HT1080 (cell line): ENCODE measurements around the gene NRXN3. TPM values are rescaled to one million over a fixed set of nuclear protein-coding genes. Genes with fewer than 3 reads are reported as not detected.

Experiments
- DNase-seq: peaks from one replicate; pipeline ENCODE4 v3.0.0-alpha.2; 2015; ENCODE audit warnings: low read depth
- polyA plus RNA-seq, 2 experiments: library from polyadenylated mRNA; depleted of rRNA; stranded (reverse); fragments of >200 nt; gene quantifications; 2 replicates each; pipeline ENCODE4 v1.2.3, GENCODE V29; 2015
- total RNA-seq: library from RNA; depleted of rRNA; stranded (reverse); fragments of >200 nt; shearing (Covaris generic); gene quantifications from 2 replicates; pipeline ENCODE4 v1.2.3, GENCODE V29; 2014; rRNA removed

Gene NRXN3
- 0.67 and 1.2 TPM in 2 replicates for total RNA-seq
- 2.1 and 2.8 TPM in 2 replicates for polyA plus RNA-seq (2015; cell fraction: cytosol; rRNA removed)
- polyA plus RNA-seq (2015; cell fraction: nucleus; rRNA removed): 3.8 TPM in 2 replicates

DNA sequence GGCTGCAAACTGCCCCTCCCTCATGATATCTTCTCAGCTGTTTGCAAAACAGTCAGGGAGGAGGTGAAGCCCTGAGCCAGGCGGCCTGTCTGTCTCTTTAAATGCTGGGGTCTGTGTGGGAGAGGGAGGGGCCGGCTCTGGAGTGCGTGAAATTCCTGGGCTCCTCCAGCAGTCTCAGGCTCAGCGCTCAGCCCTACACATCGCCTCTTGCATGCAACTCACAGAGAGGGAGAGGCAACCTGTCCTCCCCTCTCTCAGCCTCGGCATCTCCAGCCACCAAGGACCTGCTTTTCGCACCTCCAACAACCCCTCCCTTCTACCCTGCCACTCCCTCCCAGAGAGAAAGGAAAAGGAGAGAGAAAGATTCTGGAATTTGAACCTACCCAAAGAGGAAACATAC, at the start of gene NRXN3:
TSS of gene NRXN3 (plus strand) at position 171 of the 400 bp plus-strand sequence. CDS start 72,721 bp downstream, outside the sequence.
- no peak for DNase-seq

DNA sequence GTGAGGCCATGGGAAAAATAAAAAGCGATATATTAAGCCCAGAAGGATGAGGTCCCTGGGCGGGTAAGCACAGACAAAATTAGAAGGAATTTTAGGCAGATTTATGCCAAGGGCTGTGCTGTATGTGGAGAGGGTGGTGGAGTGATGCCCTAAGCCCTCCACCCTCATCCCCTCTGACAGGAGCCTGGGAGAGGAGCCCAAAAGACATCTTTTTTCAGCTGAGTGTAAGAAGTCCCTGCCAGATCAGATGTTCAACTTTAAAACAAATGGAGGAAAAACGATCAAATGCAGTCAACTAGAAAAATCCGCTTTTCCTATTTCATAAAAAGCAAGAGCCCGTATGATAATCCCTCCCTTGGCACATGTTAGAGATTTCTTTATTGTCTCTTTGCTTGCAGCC, 47.7 kb upstream of the NRXN3 start:
- no peak for DNase-seq

DNA sequence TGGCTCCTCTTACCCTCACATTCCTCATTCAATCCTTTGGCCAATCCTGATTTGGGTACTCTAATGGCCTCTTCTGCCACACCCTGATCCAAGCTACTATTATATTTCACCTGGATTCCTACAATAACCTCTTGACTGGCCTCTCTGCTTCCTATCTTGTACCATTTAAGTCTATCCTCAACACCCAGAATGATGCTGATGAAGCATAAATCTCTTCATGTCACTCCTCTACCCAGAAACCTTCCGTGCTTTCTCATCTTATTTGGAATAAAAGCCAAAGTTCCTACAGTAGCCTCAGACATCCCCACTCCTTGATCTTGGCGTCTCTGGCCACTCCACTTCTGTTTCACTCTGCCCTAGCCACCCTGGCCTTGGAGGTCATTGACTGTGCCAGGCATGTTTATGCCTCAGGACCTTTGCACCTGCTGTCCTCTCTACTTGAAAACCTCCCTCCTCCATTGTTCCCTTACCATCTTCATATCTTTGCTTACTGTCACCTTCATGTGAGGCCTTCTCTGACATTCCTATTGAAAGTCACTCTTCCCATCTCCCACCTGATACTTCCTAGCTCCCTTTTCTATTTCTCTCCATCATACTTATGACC, 46.4 kb upstream of the NRXN3 start:
- DNase-seq: no peak

DNA sequence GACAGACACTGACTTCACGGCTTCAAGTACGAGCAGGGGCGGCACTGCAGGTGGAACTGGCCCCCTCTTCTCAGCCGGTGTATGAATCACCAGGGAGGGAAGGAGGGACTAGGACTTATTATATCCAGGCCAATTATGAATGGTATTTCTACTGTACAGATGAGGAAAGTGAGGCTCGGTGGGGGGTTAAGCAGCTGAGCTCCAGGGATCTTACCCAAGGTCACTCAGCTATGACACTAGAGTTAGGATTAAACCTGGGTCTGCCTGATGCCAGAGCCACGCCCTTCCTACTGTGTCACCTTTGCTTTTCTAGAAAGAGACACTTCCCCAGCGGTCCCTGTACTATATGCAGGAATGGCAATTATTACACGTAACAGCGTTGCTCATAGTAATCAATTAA, 42.2 kb upstream of the NRXN3 start:
- DNase-seq: no peak

DNA sequence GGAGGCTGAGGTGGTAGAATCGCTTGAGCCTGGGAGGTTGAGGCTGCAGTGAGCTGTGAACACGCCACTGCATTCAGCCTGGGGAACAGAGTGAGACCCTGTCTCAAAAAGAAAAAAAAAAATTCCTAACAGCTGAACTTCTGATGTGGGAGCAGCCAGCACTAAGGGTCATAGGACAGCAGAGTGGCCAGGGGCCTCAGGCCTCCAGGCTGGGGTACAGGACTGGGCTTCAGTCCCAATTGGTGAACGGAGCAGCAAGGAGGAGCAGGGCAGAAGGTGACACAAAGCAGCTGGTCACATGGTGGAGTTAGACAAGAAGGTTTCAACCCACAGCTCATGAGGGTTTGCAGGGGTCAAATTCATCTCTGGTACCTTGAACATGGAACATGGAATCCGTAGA, 40.8 kb upstream of the NRXN3 start:
- DNase-seq: no peak

DNA sequence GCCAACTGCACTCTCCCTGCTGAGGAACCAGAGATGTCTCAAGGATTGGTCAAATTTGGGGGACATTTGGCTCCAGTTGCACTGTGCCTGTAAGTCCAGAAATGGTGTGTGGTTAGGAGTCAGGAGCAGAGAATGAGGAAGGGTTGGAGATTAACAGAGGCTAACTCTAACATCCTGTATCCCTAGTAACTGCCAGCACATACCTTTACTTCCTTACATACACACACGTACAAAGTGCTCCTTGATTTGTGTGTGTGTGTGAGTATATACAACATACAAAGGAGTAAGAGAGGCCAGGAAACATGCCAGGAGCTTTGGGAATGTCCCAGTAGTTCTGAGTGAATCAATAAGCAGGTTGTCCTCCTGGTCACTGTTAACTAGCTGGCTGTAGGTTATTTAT, 39.8 kb upstream of the NRXN3 start:
- no peak for DNase-seq

DNA sequence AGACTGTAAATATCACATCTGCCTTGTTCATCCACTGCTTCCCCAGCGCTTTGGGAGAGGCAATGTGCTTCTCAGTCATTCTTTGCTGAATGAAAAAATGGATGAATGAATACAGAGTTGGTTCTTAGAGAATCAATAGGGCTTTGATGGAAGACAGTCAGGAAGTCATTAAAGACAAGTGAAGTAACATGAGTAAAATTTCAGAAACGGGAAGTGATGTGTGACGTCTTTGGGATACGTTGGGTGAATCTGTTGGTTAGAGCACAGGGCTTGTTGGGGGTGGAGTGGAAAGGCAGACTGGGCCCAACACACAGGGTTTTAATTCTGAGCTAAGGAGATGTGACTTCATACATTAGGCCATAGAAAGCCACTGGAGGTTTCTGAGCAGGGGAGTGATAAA, 39.0 kb upstream of the NRXN3 start:
- no peak for DNase-seq

DNA sequence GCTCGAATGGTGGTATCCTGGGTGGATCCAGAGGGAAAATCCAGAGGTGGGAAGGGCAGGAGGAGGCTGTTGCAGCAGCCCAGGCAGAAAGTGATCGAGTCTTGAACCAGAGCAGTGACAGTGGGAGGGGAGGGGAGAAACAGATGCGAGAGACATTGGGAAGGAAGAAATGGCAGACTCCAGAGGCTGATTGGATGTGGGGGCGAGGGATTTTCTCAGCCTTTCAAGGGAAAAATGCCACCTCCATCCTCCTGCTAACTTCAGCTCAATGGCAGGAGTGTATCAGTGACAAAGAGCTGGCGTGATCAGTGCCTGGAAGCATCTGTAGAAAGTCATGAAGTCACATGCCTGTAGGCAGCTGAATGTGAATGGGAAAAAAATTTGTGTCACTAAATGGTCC, 38.6 kb upstream of the NRXN3 start:
- DNase-seq: no peak

DNA sequence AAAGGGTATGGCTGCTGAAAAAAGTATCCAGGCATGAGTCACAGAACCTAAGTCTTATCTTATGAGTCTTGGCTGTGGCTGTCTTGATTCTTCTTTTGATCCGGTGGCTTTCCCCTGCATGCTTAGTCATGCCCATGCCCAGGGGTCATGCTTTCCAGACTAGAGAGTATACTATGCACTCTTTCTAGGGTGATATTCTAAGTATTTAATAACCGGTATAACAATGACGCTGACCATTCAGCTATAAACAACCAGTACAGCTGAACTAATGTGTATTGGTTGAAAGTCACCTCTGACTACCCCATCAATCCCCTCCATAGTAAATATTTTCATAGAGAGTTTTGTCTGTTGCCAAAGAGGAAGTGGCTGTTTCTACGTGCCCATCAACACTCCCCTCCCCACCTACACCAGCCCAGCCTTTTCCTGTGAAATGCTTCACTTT, 34.7 kb upstream of the NRXN3 start:
- peak; percentile 71 for DNase-seq

DNA sequence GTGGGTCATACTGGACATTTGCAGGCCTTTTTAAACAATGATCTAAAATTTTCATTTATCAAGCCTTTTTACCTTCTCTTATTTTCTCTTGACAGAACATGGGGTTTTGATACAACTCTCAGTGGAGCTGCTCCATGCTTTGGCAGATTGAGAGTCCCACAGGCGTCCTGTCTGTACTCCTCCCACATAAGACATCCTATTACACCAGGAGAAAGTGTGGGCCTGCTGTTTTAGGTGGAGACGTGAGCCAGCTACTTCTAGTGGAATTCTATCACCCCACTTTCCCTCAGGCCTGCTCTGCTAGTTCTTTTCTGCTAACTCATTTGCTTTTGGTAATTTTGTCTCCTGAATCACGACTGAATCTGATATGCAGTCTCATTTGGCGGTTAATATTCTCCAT, 33.5 kb upstream of the NRXN3 start:
- no peak for DNase-seq

DNA sequence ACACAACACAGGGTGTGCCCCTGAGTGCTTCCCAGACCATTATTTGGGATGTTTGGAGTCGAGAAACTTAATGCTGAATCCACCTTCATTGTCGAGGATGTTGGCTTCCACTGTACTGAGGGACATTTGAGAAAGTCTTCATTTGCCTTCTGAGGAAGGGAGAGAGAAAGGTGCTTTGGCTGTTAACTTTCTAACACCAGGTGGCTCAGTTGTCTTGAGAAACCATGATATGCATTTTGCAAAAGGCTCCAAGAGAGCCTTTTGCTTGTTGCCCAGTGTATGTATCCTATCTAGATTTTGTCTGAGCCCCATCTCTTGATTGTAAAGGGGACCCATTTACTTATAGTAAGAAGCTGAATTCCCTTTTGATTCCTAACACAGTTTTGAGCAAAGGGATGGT, 28.6 kb upstream of the NRXN3 start:
- DNase-seq: no peak

DNA sequence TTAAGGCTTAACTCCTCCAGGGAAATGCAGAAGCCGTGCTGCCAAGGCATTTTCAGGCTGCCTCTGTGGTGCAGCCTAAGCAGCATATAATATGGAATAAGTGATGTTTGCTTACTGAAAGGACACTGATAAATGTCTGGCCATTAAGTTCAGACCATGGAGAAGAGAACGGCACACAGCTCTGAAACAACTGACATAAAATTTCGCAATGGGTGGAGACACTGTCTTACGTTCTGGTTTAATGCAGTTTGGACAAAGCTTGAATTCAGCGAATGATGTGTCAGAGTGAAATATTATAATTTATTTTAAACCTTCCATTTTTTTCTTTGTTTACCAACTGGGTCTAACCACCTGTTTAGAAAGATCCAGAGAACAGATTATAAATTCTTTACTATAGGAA, 27.2 kb upstream of the NRXN3 start:
- no peak for DNase-seq

DNA sequence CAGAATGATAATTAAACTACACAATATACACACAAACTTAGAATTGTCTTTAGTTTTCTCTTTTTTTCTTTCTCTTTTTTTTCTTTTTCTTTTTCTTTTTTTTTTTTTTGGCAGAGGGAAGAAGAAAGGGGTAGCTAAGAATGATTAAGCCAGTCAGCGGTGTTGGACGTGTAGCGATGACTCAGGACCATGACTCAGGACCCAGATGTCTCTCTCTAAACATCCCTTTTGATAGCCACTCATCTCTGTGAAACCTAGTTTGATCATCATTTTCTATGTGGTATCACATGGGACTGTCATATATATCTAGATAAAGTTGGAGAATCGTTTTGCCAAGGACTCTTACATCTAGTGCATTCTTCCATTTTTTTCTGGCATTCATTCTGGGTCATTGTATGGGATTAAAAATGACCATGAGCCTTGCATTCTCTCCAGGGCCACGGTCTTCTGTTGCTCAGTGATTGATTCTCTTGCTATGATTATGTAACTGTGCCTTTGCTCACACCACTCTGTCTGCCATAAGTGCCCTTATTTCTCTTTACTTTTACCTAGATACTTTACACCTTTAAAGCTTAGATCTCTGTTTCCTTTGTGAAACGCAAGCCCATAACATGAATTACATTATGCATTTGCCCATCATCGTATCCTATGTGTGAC, 26.6 kb upstream of the NRXN3 start:
- DNase-seq: peak; percentile 81

DNA sequence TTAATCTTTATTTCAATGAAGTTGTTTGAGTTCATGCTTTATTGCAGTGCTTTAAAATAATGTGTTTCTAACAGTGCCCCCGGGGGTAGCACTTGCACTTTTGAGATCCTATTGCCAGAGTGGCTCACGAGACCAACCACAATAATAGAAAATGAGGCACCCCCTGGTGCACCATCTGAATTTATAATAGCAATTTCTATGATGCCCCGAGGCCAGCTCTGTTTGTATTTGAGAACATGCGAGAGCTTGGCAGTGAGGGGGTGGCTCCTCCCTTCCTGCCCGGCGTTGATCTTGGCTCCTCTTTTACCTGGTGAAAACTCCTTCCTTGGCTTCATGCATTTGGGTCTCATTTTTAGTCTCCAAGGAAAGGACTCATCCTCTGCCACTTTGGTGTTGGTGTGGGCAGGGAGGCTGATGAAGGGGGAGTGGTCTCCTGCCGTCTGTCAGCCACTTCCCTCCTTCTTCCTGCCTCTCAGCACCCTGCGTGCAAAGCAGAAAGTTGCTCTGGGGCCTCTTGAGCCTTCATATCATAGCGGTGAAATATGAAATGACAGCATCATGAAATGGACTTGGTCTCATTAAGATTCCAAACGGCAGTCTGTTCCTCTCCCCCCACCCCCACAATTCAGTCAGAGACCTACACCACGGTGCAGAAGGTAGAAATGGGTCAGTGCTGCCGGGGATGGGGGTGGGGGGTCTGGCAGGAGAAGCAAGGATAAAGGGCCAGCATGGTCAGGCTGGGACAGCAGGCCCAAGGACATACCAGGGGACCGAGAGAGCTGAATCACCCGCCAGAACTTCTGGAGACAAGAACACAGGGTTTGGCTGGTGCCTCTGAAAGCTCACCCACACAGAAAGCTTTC, 17.7 kb upstream of the NRXN3 start:
- no peak for DNase-seq

DNA sequence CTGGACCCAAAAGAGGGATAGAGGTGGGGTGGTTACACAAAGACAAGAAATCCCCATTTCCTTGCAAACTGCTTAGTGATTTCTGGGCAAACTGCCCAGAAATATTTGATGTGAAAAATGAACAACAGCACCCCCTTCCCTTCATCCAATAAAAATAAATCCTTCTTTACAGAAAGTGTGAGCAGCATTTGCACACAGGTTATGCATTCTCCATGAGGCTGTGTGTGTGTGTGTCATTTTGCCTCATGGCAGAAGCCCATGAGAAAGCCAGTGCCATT, 17.2 kb upstream of the NRXN3 start:
- DNase-seq: peak; percentile 15

DNA sequence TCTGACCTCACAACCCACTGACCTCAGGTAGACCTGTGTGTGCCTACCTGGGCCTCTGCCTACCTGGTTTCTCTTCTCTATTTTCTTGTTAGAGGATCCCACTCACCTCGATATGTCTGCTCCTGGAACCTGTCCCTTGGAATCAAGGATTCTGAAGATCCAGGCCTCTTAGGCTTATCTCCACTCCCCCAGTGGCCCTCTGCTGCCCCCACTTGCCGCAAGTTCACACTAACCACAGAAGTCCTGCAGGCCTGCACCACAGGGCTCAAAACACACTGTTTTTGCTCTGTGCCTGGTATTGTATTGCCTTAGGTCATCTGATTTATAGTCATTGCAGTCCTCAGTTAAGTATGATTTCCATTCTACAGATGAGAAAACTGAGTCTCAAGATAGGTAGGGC, 15.3 kb upstream of the NRXN3 start:
- DNase-seq: no peak

DNA sequence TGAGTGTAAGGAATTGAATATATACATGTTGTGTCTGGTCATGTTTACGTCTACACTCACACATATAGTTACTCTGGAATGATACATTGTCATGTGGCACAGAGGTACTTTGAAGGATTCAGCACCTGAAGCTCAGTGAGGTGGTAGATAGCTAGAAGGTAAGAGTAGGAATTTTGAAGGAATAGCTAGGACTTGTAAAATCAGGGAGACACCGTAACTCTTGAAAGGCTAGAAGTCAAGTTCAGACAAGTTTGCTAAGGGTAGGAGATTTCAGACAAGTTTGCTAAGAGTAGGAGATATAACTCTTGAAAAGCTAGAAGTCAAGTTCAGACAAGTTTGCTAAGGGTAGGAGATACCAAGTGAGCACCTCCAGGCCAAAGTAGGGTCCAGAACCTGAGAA, 14.0 kb upstream of the NRXN3 start:
- DNase-seq: no peak

DNA sequence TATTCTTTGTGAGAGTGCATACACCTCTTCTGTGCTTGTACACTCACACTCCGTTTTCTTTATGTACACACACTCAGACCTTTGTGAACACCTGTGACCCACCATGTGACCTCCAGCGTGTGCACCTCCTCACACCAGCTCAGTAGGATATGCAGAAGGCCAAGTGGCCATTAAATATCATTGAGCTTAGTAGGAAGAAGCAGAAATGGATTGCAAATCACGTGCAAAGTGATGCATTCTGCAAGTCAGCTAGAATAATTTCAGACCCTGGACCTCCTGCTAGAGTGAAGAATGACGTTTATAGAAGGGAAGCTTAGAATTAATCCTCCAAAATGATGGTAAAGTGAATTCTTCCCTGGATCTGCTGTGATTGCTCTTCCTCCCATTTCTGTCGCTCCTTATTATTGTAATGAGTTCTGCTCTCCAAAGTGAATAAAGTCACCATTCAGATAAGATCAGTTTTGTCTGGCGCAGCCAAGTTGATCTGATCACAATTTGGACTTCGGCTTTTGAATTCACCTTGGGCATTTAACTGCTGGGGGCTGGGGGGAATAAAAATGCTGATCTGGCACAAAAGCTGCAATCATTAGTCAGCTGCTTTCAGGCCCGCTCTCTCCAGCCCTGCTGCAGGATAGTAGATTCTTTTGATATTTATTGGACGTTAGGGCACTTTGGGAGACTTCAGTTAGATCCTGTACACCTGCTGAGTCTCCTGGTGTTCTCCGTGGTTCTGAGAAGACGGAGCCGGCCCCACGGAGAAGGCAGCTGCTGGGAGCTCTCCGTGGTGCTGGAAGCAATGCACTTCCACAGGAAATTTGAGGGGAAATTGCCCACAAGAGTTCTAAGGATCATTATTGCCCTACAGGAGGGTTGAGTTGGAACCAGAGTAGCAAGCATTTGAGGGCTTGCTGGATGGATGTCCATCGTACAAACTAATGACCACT, 12.4 kb upstream of the NRXN3 start:
- DNase-seq: no peak

DNA sequence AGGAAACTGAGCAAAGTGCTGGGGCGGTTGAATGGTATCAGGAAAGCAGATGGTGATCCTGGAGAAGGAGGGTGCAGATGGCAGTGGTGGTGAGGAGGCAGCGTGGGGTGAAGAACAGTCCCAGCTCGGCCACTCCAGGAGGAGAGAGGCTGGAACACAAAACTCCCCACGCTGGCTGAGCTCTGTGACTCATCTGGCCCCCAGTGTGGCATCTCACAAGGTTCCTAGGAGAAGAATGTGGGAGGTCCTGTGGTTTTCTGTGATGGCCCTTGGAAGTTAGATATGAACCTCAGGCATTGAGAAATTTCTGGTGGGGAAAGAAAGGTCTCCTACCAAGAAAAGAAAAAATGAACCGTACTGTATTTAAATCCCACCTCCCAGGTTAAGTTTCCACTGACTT, 8.0 kb upstream of the NRXN3 start:
- peak; percentile 24 for DNase-seq

DNA sequence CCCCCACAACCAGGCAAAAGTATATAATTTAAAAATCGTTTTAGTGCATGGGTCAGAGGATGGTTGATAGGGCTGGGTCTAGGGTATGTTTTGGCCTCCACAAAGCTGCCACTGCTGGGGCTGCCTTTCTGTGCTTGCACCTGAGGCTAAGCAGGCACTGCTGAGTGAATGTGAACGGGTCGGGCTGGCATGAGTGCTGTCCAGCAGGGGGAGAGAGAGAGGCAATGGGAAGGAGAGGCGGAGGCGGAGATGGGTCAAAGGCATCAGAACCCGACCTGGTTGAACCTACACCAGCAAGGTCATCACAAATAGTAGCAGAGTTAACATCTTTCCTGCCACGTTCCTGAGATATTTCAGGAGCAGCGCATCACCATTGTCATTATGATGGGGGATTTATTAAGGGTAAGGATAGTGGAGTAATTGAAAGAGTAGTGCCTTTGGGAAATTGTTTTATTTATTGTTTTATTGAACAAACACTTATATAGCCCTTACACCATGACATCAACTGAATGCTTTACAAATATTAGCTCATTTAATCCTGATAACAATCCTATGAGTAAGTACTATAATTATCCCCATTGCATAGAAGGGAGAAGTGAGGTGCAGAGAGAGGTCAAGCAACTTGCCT, 5.8 kb upstream of the NRXN3 start:
- DNase-seq: no peak

DNA sequence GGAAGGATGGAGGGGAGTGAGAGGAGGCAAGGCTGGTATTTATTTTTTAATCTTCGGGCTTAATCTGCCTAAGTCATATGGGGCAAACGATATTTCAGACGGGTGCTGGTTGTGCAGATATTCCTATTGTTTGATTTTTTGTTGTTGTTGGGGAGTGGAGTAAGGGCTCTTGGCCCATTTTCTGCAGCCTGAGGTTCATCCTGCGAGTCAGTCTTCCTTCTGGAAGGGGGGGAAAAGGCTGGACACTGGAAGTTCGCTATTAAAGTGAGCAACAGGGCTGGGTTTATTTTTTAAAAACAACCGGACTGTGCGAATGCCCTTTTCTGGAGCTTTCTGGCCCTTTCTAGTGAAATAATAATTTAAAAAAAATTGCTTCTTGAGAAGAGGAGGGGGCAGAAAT, 2.3 kb downstream of the NRXN3 start:
- no peak for DNase-seq
